ENCODE results near the gene LRMDA.

DNA sequence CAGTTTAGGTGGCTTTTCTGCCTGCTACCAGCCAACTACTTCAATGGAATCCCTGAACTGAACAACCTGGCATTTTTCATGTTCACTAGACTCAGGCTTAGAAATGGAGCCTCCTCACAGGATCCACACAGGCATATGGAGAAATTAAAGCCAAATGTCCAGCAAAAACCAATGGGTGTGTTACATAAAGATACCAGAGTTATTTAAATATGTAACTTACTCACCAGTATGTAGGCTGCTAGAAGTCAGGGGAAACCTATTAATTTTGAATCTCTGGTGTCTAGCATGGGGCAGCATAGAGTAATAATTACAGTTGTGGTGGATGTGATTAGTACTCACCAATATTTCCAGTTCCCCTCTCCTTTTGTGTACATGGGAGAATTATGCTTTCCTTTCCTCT lies 383.6 kb downstream of the LRMDA start:
- TF ChIP-seq U2AF2 (IDR thresholded peaks at IDR 0.05; ENCODE audit: low read depth, low read length) (no peak), EZH2 (conservative IDR thresholded peaks at IDR 0.05; ENCODE audit: low read depth, low read length) (no peak), HDAC2 (CRISPR knock-in tag; IDR thresholded peaks at IDR 0.05) (no peak), ZNF382 (CRISPR knock-in tag; IDR thresholded peaks at IDR 0.05; ENCODE audit: borderline replicate concordance) (no peak), BRD4 (CRISPR knock-in tag; IDR thresholded peaks at IDR 0.05) (no peak), ZFYVE20 (CRISPR knock-in tag; IDR thresholded peaks at IDR 0.05; ENCODE audit: borderline replicate concordance, low read depth) (no peak), SMARCC2 (IDR thresholded peaks at IDR 0.05) (no peak), ZNF253 (CRISPR knock-in tag; IDR thresholded peaks at IDR 0.05; ENCODE audit: borderline replicate concordance) (no peak), PHF8 (CRISPR knock-in tag; IDR thresholded peaks at IDR 0.05) (no peak)
- TF ChIP-seq, protein P1, sequence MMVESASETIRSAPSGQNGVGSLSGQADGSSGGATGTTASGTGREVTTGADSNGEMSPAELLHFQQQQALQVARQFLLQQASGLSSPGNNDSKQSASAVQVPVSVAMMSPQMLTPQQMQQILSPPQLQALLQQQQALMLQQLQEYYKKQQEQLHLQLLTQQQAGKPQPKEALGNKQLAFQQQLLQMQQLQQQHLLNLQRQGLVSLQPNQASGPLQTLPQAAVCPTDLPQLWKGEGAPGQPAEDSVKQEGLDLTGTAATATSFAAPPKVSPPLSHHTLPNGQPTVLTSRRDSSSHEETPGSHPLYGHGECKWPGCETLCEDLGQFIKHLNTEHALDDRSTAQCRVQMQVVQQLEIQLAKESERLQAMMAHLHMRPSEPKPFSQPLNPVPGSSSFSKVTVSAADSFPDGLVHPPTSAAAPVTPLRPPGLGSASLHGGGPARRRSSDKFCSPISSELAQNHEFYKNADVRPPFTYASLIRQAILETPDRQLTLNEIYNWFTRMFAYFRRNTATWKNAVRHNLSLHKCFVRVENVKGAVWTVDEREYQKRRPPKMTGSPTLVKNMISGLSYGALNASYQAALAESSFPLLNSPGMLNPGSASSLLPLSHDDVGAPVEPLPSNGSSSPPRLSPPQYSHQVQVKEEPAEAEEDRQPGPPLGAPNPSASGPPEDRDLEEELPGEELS (CRISPR knock-in tag; IDR thresholded peaks at IDR 0.05), result no peak
- TF ChIP-seq, protein P2, sequence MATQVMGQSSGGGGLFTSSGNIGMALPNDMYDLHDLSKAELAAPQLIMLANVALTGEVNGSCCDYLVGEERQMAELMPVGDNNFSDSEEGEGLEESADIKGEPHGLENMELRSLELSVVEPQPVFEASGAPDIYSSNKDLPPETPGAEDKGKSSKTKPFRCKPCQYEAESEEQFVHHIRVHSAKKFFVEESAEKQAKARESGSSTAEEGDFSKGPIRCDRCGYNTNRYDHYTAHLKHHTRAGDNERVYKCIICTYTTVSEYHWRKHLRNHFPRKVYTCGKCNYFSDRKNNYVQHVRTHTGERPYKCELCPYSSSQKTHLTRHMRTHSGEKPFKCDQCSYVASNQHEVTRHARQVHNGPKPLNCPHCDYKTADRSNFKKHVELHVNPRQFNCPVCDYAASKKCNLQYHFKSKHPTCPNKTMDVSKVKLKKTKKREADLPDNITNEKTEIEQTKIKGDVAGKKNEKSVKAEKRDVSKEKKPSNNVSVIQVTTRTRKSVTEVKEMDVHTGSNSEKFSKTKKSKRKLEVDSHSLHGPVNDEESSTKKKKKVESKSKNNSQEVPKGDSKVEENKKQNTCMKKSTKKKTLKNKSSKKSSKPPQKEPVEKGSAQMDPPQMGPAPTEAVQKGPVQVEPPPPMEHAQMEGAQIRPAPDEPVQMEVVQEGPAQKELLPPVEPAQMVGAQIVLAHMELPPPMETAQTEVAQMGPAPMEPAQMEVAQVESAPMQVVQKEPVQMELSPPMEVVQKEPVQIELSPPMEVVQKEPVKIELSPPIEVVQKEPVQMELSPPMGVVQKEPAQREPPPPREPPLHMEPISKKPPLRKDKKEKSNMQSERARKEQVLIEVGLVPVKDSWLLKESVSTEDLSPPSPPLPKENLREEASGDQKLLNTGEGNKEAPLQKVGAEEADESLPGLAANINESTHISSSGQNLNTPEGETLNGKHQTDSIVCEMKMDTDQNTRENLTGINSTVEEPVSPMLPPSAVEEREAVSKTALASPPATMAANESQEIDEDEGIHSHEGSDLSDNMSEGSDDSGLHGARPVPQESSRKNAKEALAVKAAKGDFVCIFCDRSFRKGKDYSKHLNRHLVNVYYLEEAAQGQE (IDR thresholded peaks at IDR 0.05; ENCODE audit: borderline replicate concordance in 1 of 2, low read depth in 1 of 2, low read length in 2 of 2), result no peak

Measured in HepG2 (cell line).